BE2C (cell line): Measurements from ENCODE around the gene TMEM141.

Source experiments
- DNase-seq: peaks from one replicate; pipeline ENCODE4 v3.0.0-alpha.2; 2020
- H3K27me3 ChIP-seq: fragments of 250-450 bp; sonication (Bioruptor Pico); 2 replicates; pipeline ENCODE4 v1.5.1; 2020; ENCODE audit warnings: mild to moderate bottlenecking
- H3K36me3 ChIP-seq: fragments of 250-450 bp; sonication (Bioruptor Pico); 2 replicates; pipeline ENCODE4 v1.5.1; 2020; ENCODE audit warnings: mild to moderate bottlenecking
- H3K4me1 ChIP-seq: fragments of 250-450 bp; sonication (Bioruptor Pico); 2 replicates; pipeline ENCODE4 v1.5.1; 2020
- H3K4me3 ChIP-seq: 2 replicates; pipeline ENCODE4 v1.5.1; 2011; ENCODE audit warnings: low read depth, low read length
- H3K9me3 ChIP-seq: fragments of 250-450 bp; sonication (Bioruptor Pico); 2 replicates; pipeline ENCODE4 v1.5.1; 2020
- TF ChIP-seq, protein P1 (sequence below): IDR thresholded peaks from 2 replicates; pipeline ENCODE4 v1.5.1; 2012; ENCODE audit warnings: mild to moderate bottlenecking, low read depth, low read length

Gene TMEM141

DNA sequence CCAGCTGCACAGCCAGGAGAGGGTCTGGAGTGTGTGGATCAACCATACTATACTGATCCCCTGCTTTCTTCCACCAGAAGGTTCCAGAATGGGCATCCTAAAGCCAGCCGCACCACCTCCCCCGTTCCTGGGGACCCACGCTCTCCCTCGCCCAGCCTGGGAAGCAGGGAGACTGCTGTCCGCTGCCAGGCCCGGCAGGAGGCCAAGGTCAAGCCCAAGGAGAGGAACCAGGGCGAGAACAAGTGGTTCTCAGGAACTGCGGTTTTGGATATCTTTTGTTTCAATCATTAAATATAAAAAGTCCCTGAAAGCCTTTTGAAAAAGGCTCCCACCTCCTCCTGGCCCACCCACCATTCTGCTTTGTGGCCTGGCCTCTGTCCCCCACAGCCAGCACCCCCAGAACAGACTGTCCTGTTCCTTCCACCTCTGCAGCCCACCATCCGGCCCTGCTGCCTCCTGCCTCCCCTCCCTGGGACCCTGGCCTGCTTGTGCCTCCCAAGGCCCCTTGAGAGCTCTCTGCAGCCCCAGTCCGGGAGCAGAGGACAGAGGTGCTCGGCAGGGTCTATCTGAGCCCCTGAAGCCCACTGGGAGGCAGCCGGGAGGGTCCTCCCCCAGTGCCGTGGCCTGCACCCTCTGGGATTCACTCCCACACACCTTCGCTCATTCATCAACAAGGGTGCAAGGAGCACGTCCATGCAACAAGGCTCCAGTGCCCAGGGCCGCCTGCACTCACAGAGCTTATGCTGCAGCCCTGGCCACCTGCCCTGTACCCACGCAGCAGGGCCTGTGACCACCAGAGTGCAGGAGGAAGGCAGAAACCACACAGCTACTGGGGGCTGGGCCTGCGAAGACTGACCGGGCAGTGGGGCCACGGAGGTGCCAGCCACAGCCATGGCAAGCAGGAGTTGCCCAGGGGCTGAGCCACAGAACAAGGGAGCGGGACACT is 42.2 kb upstream of the TMEM141 start:
- H3K4me1 ChIP-seq, result no peaks in the 10 kb centered on the region
- TF ChIP-seq, protein P1, sequence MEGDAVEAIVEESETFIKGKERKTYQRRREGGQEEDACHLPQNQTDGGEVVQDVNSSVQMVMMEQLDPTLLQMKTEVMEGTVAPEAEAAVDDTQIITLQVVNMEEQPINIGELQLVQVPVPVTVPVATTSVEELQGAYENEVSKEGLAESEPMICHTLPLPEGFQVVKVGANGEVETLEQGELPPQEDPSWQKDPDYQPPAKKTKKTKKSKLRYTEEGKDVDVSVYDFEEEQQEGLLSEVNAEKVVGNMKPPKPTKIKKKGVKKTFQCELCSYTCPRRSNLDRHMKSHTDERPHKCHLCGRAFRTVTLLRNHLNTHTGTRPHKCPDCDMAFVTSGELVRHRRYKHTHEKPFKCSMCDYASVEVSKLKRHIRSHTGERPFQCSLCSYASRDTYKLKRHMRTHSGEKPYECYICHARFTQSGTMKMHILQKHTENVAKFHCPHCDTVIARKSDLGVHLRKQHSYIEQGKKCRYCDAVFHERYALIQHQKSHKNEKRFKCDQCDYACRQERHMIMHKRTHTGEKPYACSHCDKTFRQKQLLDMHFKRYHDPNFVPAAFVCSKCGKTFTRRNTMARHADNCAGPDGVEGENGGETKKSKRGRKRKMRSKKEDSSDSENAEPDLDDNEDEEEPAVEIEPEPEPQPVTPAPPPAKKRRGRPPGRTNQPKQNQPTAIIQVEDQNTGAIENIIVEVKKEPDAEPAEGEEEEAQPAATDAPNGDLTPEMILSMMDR, result no peak
- no peak for DNase-seq
- no peaks in the 10 kb centered on the region; the same call in 1 of the 2 replicates for H3K9me3 ChIP-seq
- H3K4me3 ChIP-seq, result no peak overlapping the region
- H3K27me3 ChIP-seq, result no peaks in the 10 kb centered on the region
- H3K36me3 ChIP-seq, result no peaks in the 10 kb centered on the region

DNA sequence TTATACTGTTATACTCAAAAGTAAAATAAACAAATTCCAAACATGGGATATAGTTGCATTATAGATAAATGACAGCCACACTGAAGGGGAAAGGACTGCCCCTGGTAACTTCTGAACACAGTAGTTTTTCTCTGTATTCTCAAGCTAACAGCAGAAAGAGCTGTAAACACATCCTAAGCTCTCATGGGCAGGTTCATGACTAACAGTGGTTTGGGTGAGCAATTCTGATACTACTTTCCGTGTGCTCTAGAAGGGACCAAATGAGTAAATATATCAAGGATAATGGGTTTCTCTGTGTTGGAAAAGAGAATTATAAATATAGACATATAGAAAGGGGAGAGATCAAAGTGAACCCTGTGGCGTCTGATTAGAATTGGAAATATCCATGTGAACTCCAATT is 40.6 kb upstream of the TMEM141 start:
- Histone ChIP-seq H3K9me3 (no peaks in the 10 kb centered on the region; the same call in 1 of the 2 replicates), H3K27me3 (no peaks in the 10 kb centered on the region), H3K4me1 (no peaks in the 10 kb centered on the region), H3K4me3 (no peak overlapping the region), H3K36me3 (no peaks in the 10 kb centered on the region)
- TF ChIP-seq, protein P1, result no peak
- no peak for DNase-seq

DNA sequence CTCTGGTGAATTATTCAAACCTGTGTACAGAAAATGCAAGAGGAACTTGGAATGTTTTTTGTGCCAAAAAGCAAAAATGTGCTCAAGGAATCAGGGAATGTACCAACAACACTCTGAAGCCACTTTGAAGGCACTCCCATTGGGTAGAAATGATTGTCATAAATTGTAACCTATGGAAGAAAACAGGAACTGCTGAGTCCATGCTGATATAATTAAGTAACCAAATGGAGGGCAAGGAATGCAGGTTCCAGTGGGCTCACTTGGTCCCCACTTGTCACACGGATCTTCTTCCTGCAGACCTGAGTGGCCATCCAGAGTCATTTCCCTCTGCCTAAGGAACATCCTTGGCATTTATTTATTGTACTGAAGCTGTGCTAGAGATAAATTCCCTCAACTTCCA is 39.9 kb upstream of the TMEM141 start:
- TF ChIP-seq, protein P1, result no peak
- H3K36me3 ChIP-seq, result no peaks in the 10 kb centered on the region
- no peak for DNase-seq
- no peaks in the 10 kb centered on the region; the same call in 1 of the 2 replicates for H3K9me3 ChIP-seq
- no peaks in the 10 kb centered on the region for H3K4me1 ChIP-seq
- no peak overlapping the region for H3K4me3 ChIP-seq
- no peaks in the 10 kb centered on the region for H3K27me3 ChIP-seq

DNA sequence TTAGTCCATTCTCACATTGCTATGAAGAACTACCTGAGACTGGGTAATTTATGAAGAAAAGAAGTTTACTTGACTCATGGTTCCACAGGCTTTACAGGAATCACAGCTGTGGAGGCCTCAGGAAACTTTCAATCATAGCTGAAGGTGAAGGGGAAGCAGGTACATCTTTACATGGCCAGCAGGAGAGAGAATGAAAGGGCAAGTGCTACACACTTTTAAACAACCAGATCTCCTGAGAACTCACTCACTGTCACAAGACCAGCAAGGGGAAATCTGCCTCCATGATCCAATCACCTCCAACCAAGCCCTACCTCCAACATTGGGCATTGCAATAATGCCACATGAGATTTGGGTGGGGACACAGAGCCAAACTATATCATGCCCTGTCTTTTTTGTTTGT is 39.3 kb upstream of the TMEM141 start:
- no peaks in the 10 kb centered on the region for H3K36me3 ChIP-seq
- no peak for DNase-seq
- H3K4me1 ChIP-seq, result no peaks in the 10 kb centered on the region
- no peak overlapping the region for H3K4me3 ChIP-seq
- H3K27me3 ChIP-seq, result no peaks in the 10 kb centered on the region
- TF ChIP-seq, protein P1, result no peak
- H3K9me3 ChIP-seq, result no peaks in the 10 kb centered on the region; the same call in 1 of the 2 replicates

DNA sequence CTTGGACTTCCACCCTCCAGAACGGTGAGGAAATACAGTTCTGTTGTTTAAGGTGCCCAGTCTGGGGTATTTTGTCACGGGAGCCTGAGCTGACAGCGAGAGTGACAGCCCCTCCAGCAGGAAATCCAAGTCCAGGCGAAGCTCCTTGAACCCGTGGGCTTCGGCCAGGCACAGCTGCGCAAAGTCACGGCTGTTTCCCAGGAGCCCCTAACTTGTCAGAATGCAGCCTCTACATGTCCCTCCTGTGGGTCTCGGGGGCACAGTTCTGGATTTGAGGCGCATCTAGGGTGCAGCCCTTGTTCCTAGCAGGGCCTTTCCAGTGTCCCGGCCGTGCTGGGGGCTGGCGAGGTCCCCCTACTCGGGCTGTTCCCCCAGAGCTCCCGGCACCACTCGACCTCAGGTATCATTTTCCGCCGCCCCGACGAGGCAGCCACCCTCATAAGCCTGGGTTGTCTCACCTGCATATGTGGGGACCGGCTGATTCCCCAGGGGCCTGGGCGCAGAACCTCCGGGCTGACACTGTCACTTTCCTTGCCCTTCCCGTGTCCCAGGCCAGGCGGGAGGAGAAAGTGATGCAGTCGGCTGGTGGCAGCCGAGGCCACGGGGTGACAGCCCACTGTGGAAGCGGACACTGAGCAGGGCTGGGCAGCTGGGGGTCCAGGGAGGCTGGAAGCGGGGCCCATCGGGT is 37.6 kb upstream of the TMEM141 start:
- Histone ChIP-seq H3K4me3 (no peak overlapping the region), H3K9me3 (no peaks in the 10 kb centered on the region; the same call in 1 of the 2 replicates), H3K27me3 (no peaks in the 10 kb centered on the region), H3K4me1 (0 out of 2 replicates have a peak, but pooled peaks cover 2% of the 10 kb centered on the region), H3K36me3 (no peaks in the 10 kb centered on the region)
- TF ChIP-seq, protein P1, result no peak
- DNase-seq, result no peak
